Measurements from ENCODE around the gene DDI2.
A peak's percentile ranks its signal among the peaks of the same experiment; 100 is the strongest.
"Not testable (repeated sequence)": the region's sequence is repeated elsewhere in the genome, so short reads cannot be mapped to it uniquely, and the experiment has no call there.

DDI2 gene

GRCh38 chr1:15693371-15693770 lies 76.1 kb downstream of the DDI2 start:
- TF ChIP-seq, protein P1, sequence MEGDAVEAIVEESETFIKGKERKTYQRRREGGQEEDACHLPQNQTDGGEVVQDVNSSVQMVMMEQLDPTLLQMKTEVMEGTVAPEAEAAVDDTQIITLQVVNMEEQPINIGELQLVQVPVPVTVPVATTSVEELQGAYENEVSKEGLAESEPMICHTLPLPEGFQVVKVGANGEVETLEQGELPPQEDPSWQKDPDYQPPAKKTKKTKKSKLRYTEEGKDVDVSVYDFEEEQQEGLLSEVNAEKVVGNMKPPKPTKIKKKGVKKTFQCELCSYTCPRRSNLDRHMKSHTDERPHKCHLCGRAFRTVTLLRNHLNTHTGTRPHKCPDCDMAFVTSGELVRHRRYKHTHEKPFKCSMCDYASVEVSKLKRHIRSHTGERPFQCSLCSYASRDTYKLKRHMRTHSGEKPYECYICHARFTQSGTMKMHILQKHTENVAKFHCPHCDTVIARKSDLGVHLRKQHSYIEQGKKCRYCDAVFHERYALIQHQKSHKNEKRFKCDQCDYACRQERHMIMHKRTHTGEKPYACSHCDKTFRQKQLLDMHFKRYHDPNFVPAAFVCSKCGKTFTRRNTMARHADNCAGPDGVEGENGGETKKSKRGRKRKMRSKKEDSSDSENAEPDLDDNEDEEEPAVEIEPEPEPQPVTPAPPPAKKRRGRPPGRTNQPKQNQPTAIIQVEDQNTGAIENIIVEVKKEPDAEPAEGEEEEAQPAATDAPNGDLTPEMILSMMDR (conservative IDR thresholded peaks at IDR 0.05; ENCODE audit: low read length): no peak
- DNase-seq (ENCODE audit: low read depth): no peak
- no peak overlapping the region for H3K4me3 ChIP-seq (ENCODE audit: low read length)

GRCh38 chr1:15696956-15697521 lies 79.8 kb downstream of the DDI2 start:
- H3K4me3 ChIP-seq (ENCODE audit: low read length): no peak overlapping the region
- DNase-seq (ENCODE audit: low read depth): no peak
- TF ChIP-seq, protein P1 (conservative IDR thresholded peaks at IDR 0.05; ENCODE audit: low read length): no peak

DNA sequence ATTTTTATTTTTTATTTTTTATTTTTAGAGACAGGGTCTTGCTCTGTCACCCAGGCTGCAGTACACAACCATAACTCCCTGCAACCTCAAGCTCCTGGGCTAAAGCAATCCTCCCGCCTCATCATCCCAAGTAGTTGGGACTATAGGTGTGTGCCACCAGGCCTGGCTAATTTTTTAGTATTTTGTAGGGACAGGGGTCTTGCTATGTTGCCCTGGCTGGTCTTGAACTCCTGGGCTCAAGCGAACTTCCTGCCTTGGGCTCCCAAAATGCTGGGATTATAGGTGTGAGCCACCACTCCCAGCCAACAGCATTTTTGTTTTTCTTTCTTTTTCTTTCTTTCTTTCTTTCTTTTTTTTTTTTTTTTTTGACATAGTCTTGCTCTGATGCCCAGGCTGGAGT lies 80.9 kb downstream of the DDI2 start:
- no peak overlapping the region for H3K4me3 ChIP-seq (ENCODE audit: low read length)

DNA sequence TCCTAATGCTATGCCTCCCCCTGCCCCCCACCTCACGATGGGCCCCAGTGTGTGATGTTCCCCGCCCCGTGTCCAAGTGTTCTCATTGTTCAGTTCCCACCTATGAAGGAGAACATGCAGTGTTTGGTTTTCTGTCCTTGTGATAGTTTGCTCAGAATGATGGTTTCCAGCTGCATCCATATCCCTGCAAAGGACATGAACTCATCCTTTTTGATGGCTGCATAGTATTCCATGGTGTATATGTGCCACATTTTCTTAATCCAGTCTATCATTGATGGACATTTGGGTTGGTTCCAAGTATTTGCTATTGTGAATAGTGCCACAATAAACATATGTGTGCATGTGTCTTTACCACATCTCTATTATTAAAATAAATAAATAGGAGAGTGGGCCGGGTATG lies 82.1 kb downstream of the DDI2 start:
- not testable (repeated sequence) for H3K4me3 ChIP-seq (ENCODE audit: low read length); DNase-seq (ENCODE audit: low read depth)

More for the DNA sequence above, 80.9 kb downstream of the DDI2 start:
- TF ChIP-seq, protein P1 (conservative IDR thresholded peaks at IDR 0.05; ENCODE audit: low read length): no peak
- no peak for DNase-seq (ENCODE audit: low read depth)

GRCh38 chr1:15700508-15700907 lies 83.2 kb downstream of the DDI2 start:
- TF ChIP-seq, protein P1 (conservative IDR thresholded peaks at IDR 0.05; ENCODE audit: low read length): no peak
- DNase-seq (ENCODE audit: low read depth): peak; percentile 36
- no peak overlapping the region for H3K4me3 ChIP-seq (ENCODE audit: low read length)

GRCh38 chr1:15701784-15702183 lies 84.5 kb downstream of the DDI2 start:
- DNase-seq (ENCODE audit: low read depth): no peak
- TF ChIP-seq, protein P1 (conservative IDR thresholded peaks at IDR 0.05; ENCODE audit: low read length): no peak

DNA sequence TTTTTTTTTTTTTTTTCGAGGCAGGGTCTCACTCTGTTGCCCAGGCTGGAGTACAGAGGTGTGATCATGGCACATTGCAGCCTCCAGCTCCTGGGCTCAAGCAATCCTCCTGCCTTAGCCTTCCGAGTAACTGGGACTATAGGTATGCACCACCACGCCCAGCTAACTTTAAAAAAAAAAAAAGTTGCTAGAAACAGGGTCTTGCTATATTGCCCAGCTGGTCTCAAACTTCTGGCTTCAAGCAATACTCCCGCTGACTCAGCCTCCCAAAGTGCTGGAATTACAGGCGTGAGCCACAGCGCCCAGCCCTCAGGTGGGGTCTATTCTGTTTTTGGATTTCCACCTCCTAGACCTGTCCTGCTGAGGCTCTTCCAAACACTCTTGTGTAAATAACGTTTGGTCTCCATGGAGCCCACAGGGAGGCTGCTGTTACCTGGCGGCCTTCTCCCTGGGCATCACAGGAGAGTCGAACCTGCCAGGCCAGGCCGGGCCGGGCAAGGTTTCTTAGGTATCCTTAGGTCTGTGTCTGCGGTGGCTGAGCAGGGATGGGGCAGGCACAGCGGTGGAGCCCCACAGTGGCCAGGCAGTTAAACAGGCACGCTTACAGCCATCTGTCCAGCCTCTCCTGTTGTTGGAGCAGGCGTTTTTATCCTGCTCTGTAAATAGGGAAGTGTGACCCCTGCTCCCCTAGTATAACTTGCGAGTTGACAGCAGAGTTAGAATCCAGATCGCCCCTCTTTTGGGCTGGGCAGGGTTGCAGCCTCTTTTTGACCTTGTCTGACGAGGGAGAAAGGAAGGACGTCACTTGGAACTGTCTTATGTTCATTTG lies 85.7 kb downstream of the DDI2 start:
- H3K4me3 ChIP-seq (ENCODE audit: low read length): peak overlapping the region; percentile 8
- DNase-seq (ENCODE audit: low read depth): peak; percentile 32
- TF ChIP-seq, protein P1 (conservative IDR thresholded peaks at IDR 0.05; ENCODE audit: low read length): peak; percentile 39

More at GRCh38 chr1:15701784-15702183, 84.5 kb downstream of the DDI2 start:
- H3K4me3 ChIP-seq (ENCODE audit: low read length): no peak overlapping the region

Measured in AG10803 (cell line).